ENCODE data around the gene AP4S1. TPM values are rescaled to one million over a fixed set of nuclear protein-coding genes. Genes with fewer than 3 reads are reported as not detected.

AP4S1 gene
- total and polyA plus RNA-seq, 3 donors from 2014 or later, result 18.9 to 41.8 (median 21.5) TPM

- intact Hi-C loops (cut with DNase I; ENCODE audit: low total_unique reads), result no loop called here
Measured at GRCh38 chr14:31125231-31125630, 99.8 kb downstream of the AP4S1 start.

GRCh38 chr14:31126680-31127079 lies 101.2 kb downstream of the AP4S1 start:
- no peaks in the 10 kb centered on the region for H3K27me3 ChIP-seq
- intact Hi-C loops (cut with DNase I; ENCODE audit: low total_unique reads), result no loop called here
- no peak for DNase-seq
- H3K4me3 ChIP-seq, result no peak overlapping the region
- TF ChIP-seq CTCF (IDR thresholded peaks at IDR 0.05), result no peak
- TF ChIP-seq POLR2A (IDR thresholded peaks at IDR 0.05), result no peak
- 94 to 96% methylated on average over 7 of the region's 7 CpGs for WGBS, 2 donors
- no peaks in the 10 kb centered on the region for H3K9me3 ChIP-seq
- no peaks in the 10 kb centered on the region for H3K4me1 ChIP-seq
- no peak overlapping the region for H3K27ac ChIP-seq
- no peaks in the 10 kb centered on the region for H3K36me3 ChIP-seq (ENCODE audit: low read depth, missing control alignments)

More at GRCh38 chr14:31125231-31125630, 99.8 kb downstream of the AP4S1 start:
- Histone ChIP-seq H3K4me3 (no peak overlapping the region), H3K27me3 (no peaks in the 10 kb centered on the region), H3K9me3 (no peaks in the 10 kb centered on the region), H3K27ac (no peak overlapping the region), H3K36me3 (ENCODE audit: low read depth, missing control alignments) (no peaks in the 10 kb centered on the region), H3K4me1 (no peaks in the 10 kb centered on the region)
- no peak for DNase-seq
- TF ChIP-seq POLR2A (IDR thresholded peaks at IDR 0.05) (no peak), CTCF (IDR thresholded peaks at IDR 0.05) (no peak)
- WGBS, 2 donors, result 94 to 99% methylated on average over 6 of the region's 6 CpGs

- intact Hi-C loops (cut with DNase I; ENCODE audit: low total_unique reads), result no loop called here
- no peak for DNase-seq
- Histone ChIP-seq H3K4me3 (no peak overlapping the region), H3K9me3 (no peaks in the 10 kb centered on the region), H3K36me3 (ENCODE audit: low read depth, missing control alignments) (no peaks in the 10 kb centered on the region), H3K27ac (no peak overlapping the region), H3K4me1 (no peaks in the 10 kb centered on the region), H3K27me3 (no peaks in the 10 kb centered on the region)
- TF ChIP-seq POLR2A (IDR thresholded peaks at IDR 0.05) (no peak), CTCF (IDR thresholded peaks at IDR 0.05) (no peak)
Measured at GRCh38 chr14:31127690-31128089, 102.2 kb downstream of the AP4S1 start.

GRCh38 chr14:31128601-31129526 lies 103.4 kb downstream of the AP4S1 start:
- Histone ChIP-seq H3K4me1 (no peaks in the 10 kb centered on the region), H3K27me3 (no peaks in the 10 kb centered on the region), H3K27ac (no peak overlapping the region), H3K36me3 (ENCODE audit: low read depth, missing control alignments) (no peaks in the 10 kb centered on the region), H3K4me3 (no peak overlapping the region), H3K9me3 (no peaks in the 10 kb centered on the region)
- TF ChIP-seq CTCF (IDR thresholded peaks at IDR 0.05) (no peak), POLR2A (IDR thresholded peaks at IDR 0.05) (no peak)
- intact Hi-C loops (cut with DNase I; ENCODE audit: low total_unique reads), result no loop called here
- 90 to 92% methylated on average over 18 of the region's 18 CpGs for WGBS, 2 donors
- no peak for DNase-seq

- intact Hi-C loops (cut with DNase I; ENCODE audit: low total_unique reads), result no loop called here
- no peak overlapping the region for H3K4me3 ChIP-seq
- whole genome bisulfite sequencing, 2 donors, result 90 to 96% methylated on average over 6 of the region's 6 CpGs
- no peaks in the 10 kb centered on the region for H3K27me3 ChIP-seq
- no peak for DNase-seq
- no peaks in the 10 kb centered on the region for H3K4me1 ChIP-seq
- H3K27ac ChIP-seq, result no peak overlapping the region
- H3K9me3 ChIP-seq, result no peaks in the 10 kb centered on the region
- no peaks in the 10 kb centered on the region for H3K36me3 ChIP-seq (ENCODE audit: low read depth, missing control alignments)
- TF ChIP-seq CTCF (IDR thresholded peaks at IDR 0.05), result no peak
- no peak for TF ChIP-seq POLR2A (IDR thresholded peaks at IDR 0.05)
Measured at GRCh38 chr14:31133133-31133532, 107.7 kb downstream of the AP4S1 start.

Data from testis (tissue), 3 donors.